H1 (cell line): ENCODE data around the gene CTBP2. TPM values are rescaled to one million over a fixed set of nuclear protein-coding genes. Genes with fewer than 3 reads are reported as not detected.

ENCODE experiments used
- CTCF ChIA-PET: fragments of 300-600 bp; sonication (Branson Sonifier 250); formaldehyde crosslinking; loops from one replicate; lab custom pipeline; 2021; ENCODE audit not compliant: partially characterized antibody; lab: Charles Lee
- POLR2A ChIA-PET: fragments of 300-600 bp; sonication (Branson Sonifier 250); formaldehyde crosslinking; loops from one replicate; lab custom pipeline; 2021; ENCODE audit warnings: inconsistent platforms; ENCODE audit not compliant: partially characterized antibody; lab: Charles Lee
- DNase-seq, 2 experiments: peaks; one replicate each; pipeline versions ENCODE4 v3.0.0 to v3.0.0-alpha.2; 2010 to 2022; ENCODE audit warnings: low spot score in 2 of 2, low read depth in 1 of 2, mixed read lengths in 1 of 2
- FAIRE-seq: peaks from 2 replicates; lab custom pipeline; 2011; peaks lifted over from hg19 to GRCh38; lab: Jason Lieb, UNC
- H2AFZ ChIP-seq: 2 replicates; pipeline ENCODE4 v1.8.1; 2012; ENCODE audit warnings: low read length, inconsistent platforms
- H2AK5ac ChIP-seq: 2 replicates; pipeline ENCODE4 v1.6.1; 2013; ENCODE audit warnings: low read depth, low read length
- H2BK120ac ChIP-seq: replicated peaks from 2 replicates; pipeline ENCODE3; 2013; ENCODE audit warnings: low read depth, low read length, inconsistent platforms
- H2BK12ac ChIP-seq: 2 replicates; pipeline ENCODE4 v1.6.1; 2013; ENCODE audit warnings: low read depth, low read length
- H2BK15ac ChIP-seq: 2 replicates; pipeline ENCODE4 v1.6.1; 2013; ENCODE audit warnings: low read length
- H2BK20ac ChIP-seq: 2 replicates; pipeline ENCODE4 v1.6.1; 2013; ENCODE audit warnings: low read length
- H2BK5ac ChIP-seq: 2 replicates; pipeline ENCODE4 v1.6.1; 2013; ENCODE audit warnings: low read depth, low read length
- H3K14ac ChIP-seq: 2 replicates; pipeline ENCODE4 v1.6.1; 2013; ENCODE audit warnings: inconsistent platforms; ENCODE audit not compliant: insufficient read length
- H3K18ac ChIP-seq: 2 replicates; pipeline ENCODE4 v1.6.1; 2013; ENCODE audit warnings: low read length; ENCODE audit errors: extremely low read depth
- H3K23ac ChIP-seq: 2 replicates; pipeline ENCODE4 v1.6.1; 2013; ENCODE audit warnings: inconsistent platforms; ENCODE audit not compliant: insufficient read length
- H3K23me2 ChIP-seq: 2 replicates; pipeline ENCODE4 v1.6.1; 2013; ENCODE audit warnings: low read depth, low read length
- H3K27ac ChIP-seq: 2 replicates; pipeline ENCODE4 v1.6.1; 2011; ENCODE audit warnings: low read depth, low read length, inconsistent platforms
- H3K27me3 ChIP-seq, 4 experiments: replicated peaks in 1 of 4; 1 replicate in 1 of 4; 2 replicates in 3 of 4; pipeline versions ENCODE4 v1.6.1 to v1.8.1; 2011 to 2013; ENCODE audit warnings: low read length in 3 of 4, mild to moderate bottlenecking in 3 of 4, inconsistent platforms in 2 of 4, mixed read lengths in 2 of 4, moderate library complexity in 1 of 4; ENCODE audit not compliant: control insufficient read depth in 3 of 4, insufficient read depth in 3 of 4; ENCODE audit errors: extremely low read depth in 1 of 4
- H3K36me3 ChIP-seq, 4 experiments: 2 replicates each; pipeline versions ENCODE4 v1.6.1 to v1.8.1; 2011 to 2013; ENCODE audit warnings: mild to moderate bottlenecking in 4 of 4, low read length in 3 of 4, moderate library complexity in 2 of 4, control low read depth in 1 of 4, inconsistent platforms in 1 of 4; ENCODE audit not compliant: insufficient read depth in 4 of 4, control insufficient read depth in 2 of 4
- H3K4ac ChIP-seq: replicated peaks from 2 replicates; pipeline ENCODE3; 2013; ENCODE audit warnings: low read length, low read depth, mixed read lengths, inconsistent platforms; ENCODE audit not compliant: insufficient read length
- H3K4me1 ChIP-seq, 4 experiments: replicated peaks in 1 of 4; 1 replicate in 1 of 4; 2 replicates in 3 of 4; pipeline versions ENCODE4 v1.6.1 to v1.8.1; 2011 to 2013; ENCODE audit warnings: low read length in 3 of 4, inconsistent platforms in 2 of 4, mixed read lengths in 1 of 4; ENCODE audit not compliant: insufficient read depth in 4 of 4, control insufficient read depth in 3 of 4
- H3K4me2 ChIP-seq, 2 experiments: 2 replicates each; pipeline versions ENCODE4 v1.6.1 to v1.8.1; 2011 to 2013; ENCODE audit warnings: low read depth in 2 of 2, low read length in 2 of 2, control low read depth in 1 of 2, inconsistent platforms in 1 of 2, mild to moderate bottlenecking in 1 of 2; ENCODE audit not compliant: insufficient read depth in 1 of 2
- H3K4me3 ChIP-seq, 4 experiments: fragments of 200-600, 300-600 bp in 1 of 4; sonication (generic), shearing (Covaris generic), sonication (Bioruptor Twin) in 1 of 4; 2 replicates each; pipeline versions ENCODE4 v1.5.1 to v1.8.1; 2011 to 2016; ENCODE audit warnings: low read length in 4 of 4, low read depth in 3 of 4, control low read depth in 2 of 4, inconsistent platforms in 2 of 4, mild to moderate bottlenecking in 2 of 4, mixed read lengths in 1 of 4, moderate library complexity in 1 of 4; ENCODE audit not compliant: insufficient read depth in 2 of 4; ENCODE audit errors: extremely low read depth in 1 of 4
- H3K56ac ChIP-seq: replicated peaks from 2 replicates; pipeline ENCODE3; 2013; ENCODE audit warnings: low read depth, mild to moderate bottlenecking, mixed read lengths, low read length, inconsistent platforms; ENCODE audit not compliant: insufficient read length
- H3K79me1 ChIP-seq: 2 replicates; pipeline ENCODE4 v1.6.1; 2013; ENCODE audit warnings: low read depth, low read length, control low read depth
- H3K79me2 ChIP-seq, 2 experiments: 2 replicates each; pipeline versions ENCODE4 v1.6.1 to v1.8.1; 2012 to 2013; ENCODE audit warnings: low read length in 2 of 2, mild to moderate bottlenecking in 2 of 2, inconsistent platforms in 1 of 2; ENCODE audit not compliant: insufficient read depth in 2 of 2, control insufficient read depth in 1 of 2
- H3K9ac ChIP-seq, 4 experiments: replicated peaks in 1 of 4; 1 replicate in 1 of 4; 2 replicates in 3 of 4; pipeline versions ENCODE4 v1.6.1 to v1.8.1; 2011 to 2013; ENCODE audit warnings: low read depth in 3 of 4, low read length in 3 of 4, control low read depth in 2 of 4, mild to moderate bottlenecking in 2 of 4, moderate library complexity in 2 of 4, inconsistent platforms in 1 of 4; ENCODE audit errors: extremely low read depth in 1 of 4
- H3K9me3 ChIP-seq, 2 experiments: 2 replicates each; pipeline versions ENCODE4 v1.6.1 to v1.8.1; 2012 to 2013; ENCODE audit warnings: mild to moderate bottlenecking in 2 of 2, moderate library complexity in 2 of 2, control low read depth in 1 of 2, inconsistent platforms in 1 of 2, low read depth in 1 of 2, low read length in 1 of 2, mixed read lengths in 1 of 2; ENCODE audit not compliant: insufficient read depth in 2 of 2
- H4K20me1 ChIP-seq, 2 experiments: replicated peaks in 1 of 2; 2 replicates each; pipeline versions ENCODE3 to v1.8.1; 2011 to 2013; ENCODE audit warnings: inconsistent platforms in 2 of 2, low read length in 2 of 2, mild to moderate bottlenecking in 1 of 2; ENCODE audit not compliant: insufficient read depth in 2 of 2, control insufficient read depth in 1 of 2
- H4K5ac ChIP-seq: 2 replicates; pipeline ENCODE4 v1.6.1; 2013; ENCODE audit warnings: low read length, low read depth, mixed read lengths, inconsistent platforms; ENCODE audit not compliant: insufficient read length
- H4K8ac ChIP-seq: 2 replicates; pipeline ENCODE4 v1.8.0; 2013; ENCODE audit warnings: mild to moderate bottlenecking, moderate library complexity, low read length, inconsistent platforms; ENCODE audit not compliant: insufficient read depth; ENCODE audit errors: extremely low read depth
- H4K91ac ChIP-seq: replicated peaks from 2 replicates; pipeline ENCODE3; 2013; ENCODE audit warnings: low read length, mixed read lengths, inconsistent platforms; ENCODE audit not compliant: insufficient read length
- SP1 ChIP-seq: IDR thresholded peaks from 2 replicates; pipeline ENCODE4 v1.6.1; 2011; ENCODE audit warnings: low read depth, low read length
- WGBS, 2 experiments: shearing (Covaris generic) in 1 of 2; methylation state at CpG; one replicate each; pipeline versions ENCODE4 v1.1.6 to v1.1.7; 2013 to 2015; ENCODE audit warnings: low lambda C conversion rate in 2 of 2, mixed read lengths in 2 of 2, inconsistent platforms in 1 of 2, low coverage in 1 of 2, missing lambda C conversion rate in 1 of 2; ENCODE audit not compliant: insufficient replicate concordance in 2 of 2, insufficient coverage in 1 of 2, insufficient read length in 1 of 2; ENCODE audit errors: extremely low coverage in 1 of 2, missing lambda C conversion rate in 1 of 2; 5-methylcytosine and 5-hydroxymethylcytosine counted together
- polyA plus RNA-seq, 7 experiments: library from polyadenylated mRNA; depleted of rRNA in 3 of 7; stranded (reverse) in 5 of 7; unstranded in 2 of 7; fragments of >200 nt in 5 of 7; fragments of 200-250 nt in 2 of 7; gene quantifications; 1 replicate in 5 of 7; 2 replicates in 1 of 7; 4 replicates in 1 of 7; pipeline versions ENCODE4 v1.2.1 to v1.2.3, GENCODE V29; 2011 to 2013; ENCODE audit warnings: missing spikeins in 2 of 7, mixed read lengths in 2 of 7
- total RNA-seq: library from RNA; stranded (reverse); fragmentation: NEBNext Ultra II Directional; extraction: Animal tissue kit (Norgen Biotek cat#: 25700); gene quantifications from 2 replicates; pipeline ENCODE4 v1.2.1, GENCODE V29; 2021

Gene CTBP2
- total and polyA plus RNA-seq, 2 of the 8 experiments (the other 6 are each of a cell fraction or from before 2014, with no cell fraction given) = 208 to 221 TPM

DNA sequence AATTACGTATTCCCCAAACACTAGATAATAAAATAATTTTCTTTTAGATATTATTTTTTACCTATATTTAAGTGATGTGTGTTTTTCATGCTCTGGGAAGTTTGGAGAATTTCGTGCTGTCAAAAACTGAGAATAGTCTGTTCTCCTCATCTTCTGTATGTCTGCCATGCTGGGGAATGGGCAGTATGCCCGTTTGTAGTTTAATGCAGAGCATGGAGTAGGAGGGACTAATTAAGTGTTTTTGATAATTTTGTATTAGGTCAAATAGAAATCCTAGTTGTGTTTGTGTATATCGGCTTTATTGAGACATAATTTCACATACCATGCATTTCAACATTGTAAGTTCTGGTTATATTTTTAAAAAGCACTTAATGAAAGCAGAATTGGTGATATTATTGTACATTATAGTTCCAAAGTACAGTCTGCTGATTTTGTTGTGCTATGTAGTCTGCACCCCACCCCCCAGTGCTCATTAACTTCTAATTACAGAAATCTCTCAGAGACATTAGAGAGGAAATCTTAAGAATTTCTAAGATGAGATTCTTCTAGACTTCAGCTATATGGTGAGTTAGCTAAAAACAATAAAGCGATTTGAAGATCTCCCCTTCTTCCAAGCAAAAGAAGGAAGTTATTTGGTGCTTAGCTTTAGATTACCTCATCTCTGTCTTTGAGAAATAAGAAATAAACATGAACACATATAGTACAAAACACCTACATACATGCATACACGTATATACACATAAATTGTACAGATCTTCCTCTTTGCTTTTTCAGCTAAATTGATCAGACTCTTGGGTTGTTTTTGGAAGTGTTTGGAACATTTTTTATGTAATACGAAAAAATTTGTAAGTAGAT is 196.3 kb downstream of the CTBP2 start:
- Histone ChIP-seq H3K27ac (no peak overlapping the region), H3K4ac (no peak overlapping the region), H3K9ac (no peak overlapping the region), H4K20me1 (peaks cover 0 to 8% of the 10 kb centered on the region in 2 experiments), H2BK120ac (no peak overlapping the region), H2AK5ac (no peak overlapping the region), H4K5ac (no peak overlapping the region), H3K4me2 (no peak overlapping the region), H2BK20ac (no peak overlapping the region), H3K36me3 (peaks cover 0 to 20% (median 6%) of the 10 kb centered on the region in 4 experiments; a peak in 4 of 8 replicates), H3K18ac (no peak overlapping the region), H2BK5ac (no peak overlapping the region), H3K79me2 (peaks cover 0 to 86% of the 10 kb centered on the region in 2 experiments), H4K91ac (no peak overlapping the region), H3K56ac (no peak overlapping the region), H3K14ac (no peak overlapping the region), H2BK12ac (no peak overlapping the region), H3K23me2 (no peaks in the 10 kb centered on the region), H3K27me3 (peaks cover 0 to 2% (median 0%) of the 10 kb centered on the region in 4 experiments; a peak in 1 of 7 replicates), H2BK15ac (no peak overlapping the region), H3K79me1 (peaks cover 8% of the 10 kb centered on the region; the same call in 1 of the 2 replicates), H3K9me3 (no peaks in the 10 kb centered on the region), H2AFZ (no peak overlapping the region), H3K4me3 (no peak overlapping the region), H4K8ac (no peak overlapping the region), H3K4me1 (no peaks in the 10 kb centered on the region), H3K23ac (no peak overlapping the region)
- WGBS, 2 experiments = 82 to 100% methylated on average over 1 to 7 of the region's 7 CpGs
- POLR2A ChIA-PET = no interaction called here
- no peak for DNase-seq
- FAIRE-seq = no peak
- TF ChIP-seq SP1 = no peak
- CTCF ChIA-PET = interaction anchor here (0.6 kb wide), 1 partner anchor 224 kb away, joined by 4 read pairs; no protein-coding TSS in a partner anchor
